Fibroblast of skin of abdomen (primary cell): ENCODE results near the gene SERPINA6.
A peak's percentile ranks its signal among the peaks of the same experiment; 100 is the strongest.
"Not testable (repeated sequence)": the region's sequence is repeated elsewhere in the genome, so short reads cannot be mapped to it uniquely, and the experiment has no call there.

Source experiments
- DNase-seq: peaks from one replicate; pipeline ENCODE4 v3.0.0-alpha.2; 2013

Gene SERPINA6

GRCh38 chr14:94291906-94292525 lies 31.1 kb downstream of the SERPINA6 start:
- DNase-seq = no peak

- DNase-seq = no peak
Observed at GRCh38 chr14:94291159-94291905, 31.8 kb downstream of the SERPINA6 start.

- no peak for DNase-seq
Observed at GRCh38 chr14:94290197-94290596, 32.9 kb downstream of the SERPINA6 start.

- no peak for DNase-seq
Observed at GRCh38 chr14:94288610-94289465, 34.3 kb downstream of the SERPINA6 start.

GRCh38 chr14:94285158-94285557 lies 38.0 kb downstream of the SERPINA6 start:
- no peak for DNase-seq

GRCh38 chr14:94284221-94284620 lies 38.9 kb downstream of the SERPINA6 start:
- no peak for DNase-seq

- DNase-seq = no peak
Observed at GRCh38 chr14:94282991-94283723, 40.0 kb downstream of the SERPINA6 start.

- peak; percentile 68 for DNase-seq
Observed at GRCh38 chr14:94278731-94279130, 44.4 kb downstream of the SERPINA6 start.

- DNase-seq = not testable (repeated sequence)
Observed at GRCh38 chr14:94276898-94277561, 46.1 kb downstream of the SERPINA6 start.

- no peak for DNase-seq
Observed at GRCh38 chr14:94269156-94269555, 54.0 kb downstream of the SERPINA6 start.

- not testable (repeated sequence) for DNase-seq
Observed at GRCh38 chr14:94268582-94268981, 54.6 kb downstream of the SERPINA6 start.

- DNase-seq = no peak
Observed at GRCh38 chr14:94267352-94267751, 55.8 kb downstream of the SERPINA6 start.

GRCh38 chr14:94264195-94264594 lies 58.9 kb downstream of the SERPINA6 start:
- not testable (repeated sequence) for DNase-seq
